Central memory CD8-positive, alpha-beta T cell (primary cell): ENCODE data around the gene ANKRD9.
"Not testable (repeated sequence)": the region's sequence is repeated elsewhere in the genome, so short reads cannot be mapped to it uniquely, and the experiment has no call there.

ENCODE experiments used
- ATAC-seq: fragments of 150-1000 bp; cut with Tn5 transposase; replicated peaks from 2 replicates; pipeline ENCODE4 v1.10.0; 2022; ENCODE audit warnings: mild to moderate bottlenecking, moderate FRiP score, moderate number of reproducible peaks; ENCODE audit not compliant: poor library complexity, severe bottlenecking; ENCODE audit errors: extremely low read depth
- DNase-seq, 2 donors: peaks; one replicate each; pipeline ENCODE4 v3.0.0; 2021; ENCODE audit warnings: low spot score in 2 of 2
- H3K27ac Mint-ChIP-seq: one replicate; pipeline ENCODE4 v1.8.0; 2022; ENCODE audit warnings: low read depth, mild to moderate bottlenecking, moderate library complexity, mixed read lengths
- H3K27me3 Mint-ChIP-seq: one replicate; pipeline ENCODE4 v1.8.0; 2022; ENCODE audit warnings: mixed read lengths
- H3K36me3 Mint-ChIP-seq: one replicate; pipeline ENCODE4 v1.8.0; 2022; ENCODE audit warnings: mild to moderate bottlenecking, moderate library complexity, mixed read lengths; ENCODE audit not compliant: insufficient read depth
- H3K4me1 Mint-ChIP-seq: one replicate; pipeline ENCODE4 v1.8.0; 2022; ENCODE audit warnings: mixed read lengths
- H3K4me3 Mint-ChIP-seq: one replicate; pipeline ENCODE4 v1.8.0; 2022; ENCODE audit warnings: mild to moderate bottlenecking, moderate library complexity, mixed read lengths
- H3K9me3 Mint-ChIP-seq: one replicate; pipeline ENCODE4 v1.8.0; 2022; ENCODE audit warnings: mixed read lengths

ANKRD9 gene, protein sequence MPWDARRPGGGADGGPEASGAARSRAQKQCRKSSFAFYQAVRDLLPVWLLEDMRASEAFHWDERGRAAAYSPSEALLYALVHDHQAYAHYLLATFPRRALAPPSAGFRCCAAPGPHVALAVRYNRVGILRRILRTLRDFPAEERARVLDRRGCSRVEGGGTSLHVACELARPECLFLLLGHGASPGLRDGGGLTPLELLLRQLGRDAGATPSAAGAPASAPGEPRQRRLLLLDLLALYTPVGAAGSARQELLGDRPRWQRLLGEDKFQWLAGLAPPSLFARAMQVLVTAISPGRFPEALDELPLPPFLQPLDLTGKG

DNA sequence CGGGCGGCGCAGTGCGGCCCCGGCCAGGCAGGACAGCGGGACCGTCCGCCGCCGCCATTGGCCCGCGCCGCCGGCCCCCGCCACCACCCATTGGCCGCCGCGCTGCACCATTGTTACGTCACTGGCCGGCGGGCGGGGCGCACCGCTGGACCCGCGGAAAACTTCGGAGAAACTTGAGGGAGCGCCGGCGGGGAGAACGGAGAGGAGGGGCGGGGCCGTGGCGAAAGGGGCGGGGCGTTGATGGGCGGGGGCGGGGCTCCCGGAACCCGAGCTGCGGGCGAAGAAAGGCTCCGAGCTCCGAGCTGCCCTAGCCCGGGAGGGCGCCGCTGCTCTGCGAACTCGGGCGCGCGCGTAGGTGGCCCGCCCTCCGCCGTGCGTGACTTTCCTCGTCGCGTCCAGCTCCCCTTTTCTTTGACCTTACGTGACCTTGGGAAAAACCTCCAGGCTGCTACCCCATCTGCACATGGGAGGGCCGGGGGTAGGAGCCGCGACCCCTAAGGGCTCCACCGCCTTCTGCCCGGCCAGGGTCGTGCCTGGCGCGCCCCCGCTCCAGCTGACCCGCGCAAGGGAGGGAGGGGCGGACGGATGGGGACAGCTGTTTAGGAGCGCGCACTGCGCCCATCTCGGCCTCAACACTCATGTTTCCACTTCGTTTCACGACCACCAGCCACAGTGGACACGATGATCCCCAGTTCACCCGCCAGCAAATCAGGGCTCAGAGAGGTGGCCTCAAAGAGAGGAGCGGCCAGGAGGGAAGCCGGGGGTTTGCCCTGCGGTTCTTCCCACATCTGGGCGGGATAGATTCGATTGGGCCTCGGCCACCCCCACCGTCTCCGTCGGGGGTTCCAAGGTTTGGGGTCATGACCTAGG lies at the start of gene ANKRD9:
ANKRD9 (minus strand) TSS at position 31 of the 870 bp plus-strand sequence. CDS start 1,887 bp downstream, outside the sequence.
- DNase-seq (peak; percentile 54 to 60), ATAC-seq (peak; percentile 84)
- peaks cover 11% of the 10 kb centered on the region for H3K4me1 Mint-ChIP-seq
- no peaks in the 10 kb centered on the region for H3K27me3 Mint-ChIP-seq
- H3K9me3 Mint-ChIP-seq, result no peaks in the 10 kb centered on the region
- H3K4me3 Mint-ChIP-seq, result peak within 1 kb of the TSS; percentile 81
- H3K36me3 Mint-ChIP-seq, result peaks cover 8% of the 10 kb centered on the region
- peak within 1 kb of the TSS; percentile 53 for H3K27ac Mint-ChIP-seq

DNA sequence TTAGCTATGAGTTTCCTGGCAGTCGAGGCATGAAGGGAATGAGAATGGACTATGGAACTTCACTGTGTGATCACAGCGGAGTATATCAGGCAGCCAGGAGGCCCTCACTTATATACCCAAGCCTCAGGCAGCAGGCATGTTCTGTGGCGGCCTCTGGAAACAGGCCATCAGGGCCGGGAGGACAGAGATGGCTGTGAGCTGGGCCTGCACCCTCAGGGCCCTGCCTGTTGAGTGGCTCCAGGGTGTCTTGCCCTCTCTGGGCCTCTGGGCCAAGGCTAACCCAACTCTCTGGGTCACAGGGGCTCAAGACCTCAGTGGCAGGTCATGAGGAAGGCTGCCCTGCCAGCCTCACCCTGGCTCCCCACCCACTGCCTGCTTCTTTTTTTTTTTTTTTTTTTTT lies 49.0 kb upstream of the ANKRD9 start:
- Mint-ChIP-seq H3K36me3 (no peaks in the 10 kb centered on the region), H3K9me3 (no peaks in the 10 kb centered on the region), H3K4me3 (no peak overlapping the region), H3K4me1 (no peaks in the 10 kb centered on the region), H3K27me3 (no peaks in the 10 kb centered on the region), H3K27ac (no peak overlapping the region)
- DNase-seq (no peak), ATAC-seq (no peak)

DNA sequence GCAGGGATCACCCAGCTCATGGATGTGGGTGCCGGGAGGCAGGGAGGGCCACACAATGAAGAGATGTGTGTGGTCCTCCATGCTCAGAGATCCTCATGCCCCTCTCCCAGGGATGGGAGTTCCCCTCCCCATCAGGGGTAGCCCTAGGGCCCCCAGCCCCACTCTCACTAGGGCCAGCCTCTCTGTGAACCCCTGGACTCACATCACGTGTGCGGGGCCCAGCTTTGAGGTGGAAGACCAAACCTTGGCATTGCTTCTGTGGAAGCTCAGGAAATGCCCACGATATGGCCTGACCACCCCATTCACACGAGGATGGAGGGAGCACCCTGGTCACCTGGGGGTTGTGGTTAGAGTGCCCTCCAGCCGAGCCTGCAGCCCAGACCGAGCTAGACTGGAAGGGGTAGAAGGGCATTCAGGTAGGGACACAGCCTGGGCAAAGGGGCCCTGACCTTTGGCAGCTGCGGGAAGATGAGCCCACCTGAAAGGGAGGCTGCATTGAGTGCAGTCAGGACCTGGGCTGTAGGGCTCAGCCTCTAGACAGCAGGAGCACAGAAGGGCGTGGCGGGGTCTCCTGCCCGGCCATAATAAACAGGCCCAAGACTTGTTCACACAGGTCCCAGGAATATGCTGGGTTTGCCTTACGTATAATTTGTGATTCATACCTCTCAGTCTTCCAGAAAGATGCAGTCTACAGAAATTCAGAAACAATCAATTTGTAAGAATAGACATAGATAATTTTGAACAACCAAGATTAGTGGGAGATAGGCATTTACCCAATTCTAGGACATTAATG lies 48.1 kb upstream of the ANKRD9 start:
- H3K4me3 Mint-ChIP-seq, result no peak overlapping the region
- H3K36me3 Mint-ChIP-seq, result no peaks in the 10 kb centered on the region
- H3K27ac Mint-ChIP-seq, result no peak overlapping the region
- no peaks in the 10 kb centered on the region for H3K9me3 Mint-ChIP-seq
- no peaks in the 10 kb centered on the region for H3K4me1 Mint-ChIP-seq
- ATAC-seq (no peak), DNase-seq (no peak)
- H3K27me3 Mint-ChIP-seq, result no peaks in the 10 kb centered on the region

DNA sequence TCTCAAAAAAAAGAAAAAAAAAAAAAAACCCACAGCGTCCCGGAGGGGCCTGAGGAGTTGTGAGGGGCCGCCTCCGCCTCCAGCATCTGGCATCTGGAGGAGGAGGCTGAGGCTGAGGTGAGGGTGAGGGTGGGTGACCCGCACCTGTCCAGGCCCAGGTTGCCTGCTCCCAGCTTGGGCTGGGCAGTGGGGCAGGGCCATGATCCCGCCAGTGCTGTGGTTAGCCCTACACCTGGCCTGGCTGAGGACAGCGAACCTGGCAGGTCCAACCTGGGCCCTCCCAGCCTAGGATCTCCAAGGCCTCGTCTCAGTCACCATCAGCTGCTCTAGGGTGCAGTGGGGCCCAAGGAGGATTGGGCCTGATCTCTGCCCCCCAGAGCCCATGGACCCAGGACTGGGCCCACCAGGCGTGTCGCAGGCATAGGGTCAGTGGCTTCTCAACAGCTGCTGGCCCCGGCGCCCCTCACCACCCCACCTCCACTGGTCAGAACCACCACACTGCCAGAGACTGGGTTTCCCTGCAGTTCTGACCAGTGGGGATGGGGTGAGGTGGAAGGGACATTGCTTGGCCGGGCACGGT lies 46.6 kb upstream of the ANKRD9 start:
- H3K27me3 Mint-ChIP-seq, result no peaks in the 10 kb centered on the region

DNA sequence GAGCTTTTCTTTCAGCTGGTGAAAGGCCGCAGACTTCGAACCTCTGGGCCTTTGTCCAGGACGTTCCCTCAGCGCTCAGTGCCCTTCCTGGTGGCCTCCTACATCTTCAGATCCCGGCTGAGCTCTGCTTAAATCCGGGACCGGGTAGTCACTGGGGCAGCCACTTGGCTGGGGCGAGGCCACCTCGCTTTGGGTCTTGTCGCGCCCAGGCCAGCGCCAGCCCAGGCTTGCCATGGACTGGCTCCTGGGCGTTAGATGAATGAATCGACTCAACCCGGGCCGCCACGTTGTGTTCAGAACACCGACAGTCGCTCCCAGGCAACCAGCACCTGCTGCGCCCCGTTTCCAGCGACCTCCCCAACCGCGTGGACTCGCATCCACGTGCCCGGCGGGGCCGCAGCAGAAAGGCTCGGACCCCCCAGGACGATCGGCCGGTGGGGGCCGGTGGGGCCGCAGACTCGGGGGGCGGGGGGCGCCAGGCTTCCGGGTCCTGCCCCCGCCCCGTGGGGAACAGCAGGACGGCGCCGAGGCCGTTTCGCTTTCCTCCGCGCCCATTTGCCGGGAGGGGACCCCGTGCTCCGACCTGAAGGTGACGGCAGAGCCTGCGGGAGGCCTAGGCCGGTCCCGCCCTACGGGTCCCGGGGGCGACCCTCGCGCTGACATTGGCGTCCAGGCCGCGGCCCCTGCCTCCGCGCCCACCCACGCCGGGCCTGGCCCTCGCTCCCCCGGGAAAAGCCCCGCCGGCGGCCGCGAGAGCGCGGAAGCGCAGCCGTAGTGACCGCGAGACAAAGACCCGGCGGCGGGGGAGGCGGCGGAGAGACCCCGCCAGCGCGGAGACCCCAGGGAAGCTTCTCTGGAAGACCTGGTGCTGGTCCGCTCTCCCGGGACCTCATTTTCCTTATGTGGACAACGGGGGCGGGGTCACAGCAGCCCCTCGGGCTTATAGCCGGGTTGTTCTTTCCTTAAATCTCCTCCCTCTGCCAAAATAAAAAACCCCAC lies 45.5 kb upstream of the ANKRD9 start:
- H3K4me3 Mint-ChIP-seq, result peak overlapping the region; percentile 71
- H3K27ac Mint-ChIP-seq, result peak overlapping the region; percentile 32
- H3K4me1 Mint-ChIP-seq, result no peaks in the 10 kb centered on the region
- H3K27me3 Mint-ChIP-seq, result peaks cover 8% of the 10 kb centered on the region
- H3K36me3 Mint-ChIP-seq, result peaks cover 3% of the 10 kb centered on the region
- DNase-seq (peak; percentile 35 to 44), ATAC-seq (peak; percentile 85)
- no peaks in the 10 kb centered on the region for H3K9me3 Mint-ChIP-seq

More for the DNA sequence above, 46.6 kb upstream of the ANKRD9 start:
- ATAC-seq (no peak), DNase-seq (no peak)
- H3K4me3 Mint-ChIP-seq, result peak overlapping the region; percentile 71
- H3K36me3 Mint-ChIP-seq, result no peaks in the 10 kb centered on the region
- H3K9me3 Mint-ChIP-seq, result no peaks in the 10 kb centered on the region
- H3K4me1 Mint-ChIP-seq, result no peaks in the 10 kb centered on the region
- H3K27ac Mint-ChIP-seq, result peak overlapping the region; percentile 32

DNA sequence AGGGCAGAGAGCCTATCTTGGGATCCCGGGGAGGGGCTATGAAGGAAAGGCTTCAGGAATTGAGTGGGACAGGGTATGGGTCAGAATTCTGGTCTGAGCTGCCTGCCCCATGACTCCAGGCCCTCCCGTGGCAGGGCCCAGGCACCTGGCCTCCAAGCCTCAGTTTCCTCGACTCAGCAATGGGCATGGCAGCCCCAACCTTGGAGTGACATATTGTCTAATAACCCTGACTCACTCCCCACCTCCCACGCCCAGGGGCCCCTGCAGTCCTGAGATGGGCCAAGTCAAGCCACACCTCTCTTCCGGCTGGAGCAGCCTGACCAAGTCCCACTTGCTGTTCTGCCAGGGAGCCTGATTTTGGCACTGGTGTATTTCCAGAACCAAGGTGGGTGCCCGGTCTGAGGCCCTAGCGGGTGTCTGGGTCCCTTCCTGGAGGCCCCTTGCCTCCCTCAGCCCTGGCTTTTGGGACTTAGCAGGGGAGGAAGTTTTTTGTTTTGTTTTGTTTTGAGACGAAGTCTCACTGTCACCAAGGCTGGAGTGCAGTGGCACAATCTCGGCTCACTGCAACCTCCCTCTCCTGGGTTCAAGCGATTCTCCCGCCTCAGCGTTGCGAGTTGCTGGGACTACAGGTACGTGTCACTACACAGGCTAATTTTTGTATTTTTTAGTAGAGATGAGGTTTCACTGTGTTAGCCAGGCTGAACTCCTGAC lies 42.6 kb upstream of the ANKRD9 start:
- Mint-ChIP-seq H3K4me3 (no peak overlapping the region), H3K27ac (no peak overlapping the region), H3K36me3 (peaks cover 3% of the 10 kb centered on the region), H3K9me3 (no peaks in the 10 kb centered on the region), H3K4me1 (no peaks in the 10 kb centered on the region), H3K27me3 (peaks cover 33% of the 10 kb centered on the region)
- DNase-seq (no peak), ATAC-seq (no peak)

DNA sequence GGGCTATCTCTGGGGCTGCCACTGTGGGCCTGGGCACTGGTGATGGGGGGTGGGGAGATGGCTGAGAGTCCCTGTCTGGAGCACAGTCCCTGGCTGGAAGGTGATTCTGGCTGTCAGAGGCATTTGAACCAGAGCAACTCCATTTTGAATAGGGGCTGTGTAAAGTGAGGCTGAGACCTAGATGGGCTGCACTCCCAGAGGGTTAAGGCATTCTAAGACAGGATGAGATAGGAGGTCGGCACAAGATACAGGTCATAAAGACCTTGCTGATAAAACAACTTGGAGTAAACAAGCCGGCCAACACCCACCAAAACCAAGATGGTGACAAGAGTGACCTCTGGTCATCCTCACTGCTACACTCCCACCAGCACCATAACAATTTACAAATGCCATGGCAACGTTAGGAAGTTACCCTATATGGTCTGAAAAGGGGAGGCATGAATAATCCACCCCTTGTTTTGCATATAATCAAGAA lies 41.4 kb upstream of the ANKRD9 start:
- H3K36me3 Mint-ChIP-seq, ATAC-seq, H3K27ac Mint-ChIP-seq, H3K4me3 Mint-ChIP-seq, DNase-seq, H3K4me1 Mint-ChIP-seq, H3K9me3 Mint-ChIP-seq: not testable (repeated sequence)
- peaks cover 44% of the 10 kb centered on the region for H3K27me3 Mint-ChIP-seq

DNA sequence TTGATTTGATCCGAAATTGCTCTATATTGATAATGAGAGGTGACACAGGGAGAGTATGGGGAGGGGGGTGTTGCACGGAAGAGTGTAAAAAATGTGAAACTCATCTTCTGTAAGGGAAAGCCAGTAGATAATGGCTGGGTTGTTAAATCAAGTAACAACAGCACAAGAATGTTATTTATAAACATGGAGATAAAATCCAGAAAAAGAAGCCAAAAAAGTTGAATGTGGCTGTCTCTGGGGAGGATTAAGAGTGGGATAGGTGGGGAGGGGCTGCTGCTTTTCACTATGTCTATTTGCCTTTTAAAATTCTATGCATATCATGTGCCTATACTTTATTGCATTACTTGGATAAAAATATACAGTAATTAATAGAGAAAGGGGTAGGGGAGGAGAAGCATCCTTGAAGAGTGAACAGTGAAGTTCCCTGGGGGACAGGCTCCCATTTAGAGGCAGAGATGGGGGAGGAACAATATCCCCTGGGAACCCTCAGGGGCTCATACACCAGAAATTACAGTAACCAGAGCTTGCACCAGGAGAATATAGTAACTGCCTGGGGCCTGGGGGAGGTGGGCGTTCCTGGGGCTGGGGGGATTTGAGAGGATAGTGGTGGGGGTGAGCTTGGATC lies 39.2 kb upstream of the ANKRD9 start:
- Mint-ChIP-seq H3K36me3 (peaks cover 3% of the 10 kb centered on the region), H3K27me3 (peaks cover 65% of the 10 kb centered on the region), H3K9me3 (no peaks in the 10 kb centered on the region), H3K4me1 (peaks cover 5% of the 10 kb centered on the region), H3K27ac (no peak overlapping the region), H3K4me3 (no peak overlapping the region)
- no peak for ATAC-seq
- no peak for DNase-seq

DNA sequence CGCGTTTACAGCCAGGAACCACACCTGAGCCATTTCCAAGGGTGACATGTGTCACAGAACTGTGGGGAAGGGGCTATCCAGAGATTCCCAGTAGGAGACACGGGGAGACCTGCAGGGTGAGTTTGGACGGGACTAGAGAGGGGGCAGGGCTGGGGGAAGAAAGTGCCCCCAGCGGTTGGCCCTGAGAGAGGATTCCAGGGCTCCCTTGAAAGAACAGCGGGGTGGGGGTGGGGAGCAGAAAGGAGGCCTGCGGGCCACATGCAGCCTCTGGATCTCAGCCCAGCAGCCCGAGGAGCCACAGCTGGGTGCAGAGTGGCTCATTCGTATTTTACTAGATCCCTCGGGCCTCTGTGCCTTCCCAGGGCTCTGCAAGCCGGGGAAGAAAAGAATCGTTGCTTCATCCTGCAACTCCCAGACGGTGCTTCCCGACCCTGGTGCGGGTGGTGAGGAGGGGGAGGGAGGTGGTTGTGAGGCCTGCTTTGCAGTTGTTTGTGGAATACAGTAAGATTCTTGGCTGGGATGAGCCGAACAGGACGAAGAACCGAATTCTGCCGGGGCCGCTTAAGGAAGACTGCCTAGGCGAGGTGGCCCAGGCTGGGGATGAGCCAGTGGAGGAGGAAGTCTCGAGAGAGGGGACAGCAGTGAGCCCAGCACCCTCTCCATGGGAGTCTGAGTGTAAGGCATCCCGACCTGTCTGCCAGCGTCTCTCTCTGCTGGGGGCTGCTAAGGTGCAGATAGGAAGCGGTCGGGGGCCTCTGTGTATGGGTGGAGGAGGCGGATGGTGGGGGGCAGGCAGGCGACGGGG lies 36.1 kb upstream of the ANKRD9 start:
- no peak overlapping the region for H3K27ac Mint-ChIP-seq
- no peaks in the 10 kb centered on the region for H3K9me3 Mint-ChIP-seq
- H3K36me3 Mint-ChIP-seq, result peaks cover 3% of the 10 kb centered on the region
- no peak for ATAC-seq
- peak overlapping the region; percentile 69 for H3K4me3 Mint-ChIP-seq
- peaks cover 5% of the 10 kb centered on the region for H3K4me1 Mint-ChIP-seq
- no peak for DNase-seq
- H3K27me3 Mint-ChIP-seq, result peaks cover 81% of the 10 kb centered on the region
